GM23338 (cell line): ENCODE measurements around the gene ZNF816. TPM values are rescaled to one million over a fixed set of nuclear protein-coding genes. Genes with fewer than 3 reads are reported as not detected.

Source experiments
- ATAC-seq: fragments of 200-7000 bp; cut with Tn5 transposase; 3 replicates; pipeline ENCODE4 v1.9.1; 2020
- DNase-seq: peaks from one replicate; pipeline ENCODE4 v3.0.0-alpha.2; 2015; ENCODE audit warnings: low spot score
- H2AFZ ChIP-seq: fragments of 200-600 bp; sonication (generic); 2 replicates; pipeline ENCODE4 v1.8.0; 2016; ENCODE audit warnings: antibody characterized with exemption, mild to moderate bottlenecking, moderate library complexity
- H3F3A ChIP-seq: fragments of 200-600 bp; sonication (generic); replicated peaks from 2 replicates; pipeline ENCODE4 v1.8.0; 2017; ENCODE audit warnings: antibody characterized with exemption, mixed run types, low read depth
- H3K27ac ChIP-seq: fragments of 200-600 bp; sonication (generic); 2 replicates; pipeline ENCODE4 v1.6.1; 2016; ENCODE audit warnings: low read depth
- H3K27me3 ChIP-seq: fragments of 200-600 bp; sonication (generic); 2 replicates; pipeline ENCODE4 v1.8.0; 2016; ENCODE audit warnings: mild to moderate bottlenecking, mixed run types, moderate library complexity; ENCODE audit not compliant: insufficient read depth
- H3K36me3 ChIP-seq: fragments of 200-600 bp; sonication (generic); 2 replicates; pipeline ENCODE4 v1.8.0; 2016; ENCODE audit warnings: mild to moderate bottlenecking; ENCODE audit not compliant: insufficient read depth
- H3K4me1 ChIP-seq: fragments of 200-600 bp; sonication (generic); 2 replicates; pipeline ENCODE4 v1.8.0; 2016; ENCODE audit warnings: mild to moderate bottlenecking, moderate library complexity; ENCODE audit not compliant: insufficient read depth
- H3K4me2 ChIP-seq: fragments of 200-600 bp; sonication (generic); 2 replicates; pipeline ENCODE4 v1.7.1; 2017; ENCODE audit warnings: mixed run types
- H3K4me3 ChIP-seq: fragments of 200-600 bp; sonication (generic); 2 replicates; pipeline ENCODE4 v1.6.1; 2016; ENCODE audit warnings: mixed run types
- H3K79me2 ChIP-seq: fragments of 200-600 bp; sonication (generic); replicated peaks from 2 replicates; pipeline ENCODE4 v1.8.0; 2017; ENCODE audit warnings: mild to moderate bottlenecking; ENCODE audit not compliant: insufficient read depth
- H3K9me2 ChIP-seq: fragments of 200-600 bp; sonication (generic); 2 replicates; pipeline ENCODE4 v1.8.0; 2017; ENCODE audit not compliant: insufficient read depth
- H4K20me1 ChIP-seq: fragments of 200-600 bp; sonication (generic); replicated peaks from 2 replicates; pipeline ENCODE4 v1.8.0; 2017; ENCODE audit warnings: mild to moderate bottlenecking; ENCODE audit not compliant: insufficient read depth
- H3K27ac Mint-ChIP-seq: 2 replicates; pipeline ENCODE4 v1.8.0; 2020; ENCODE audit warnings: inconsistent platforms, mild to moderate bottlenecking, moderate library complexity, mixed read lengths
- H3K27me3 Mint-ChIP-seq: 3 replicates; pipeline ENCODE4 v1.8.0; 2022; ENCODE audit warnings: low read depth, mild to moderate bottlenecking, moderate library complexity, mixed read lengths, inconsistent platforms; ENCODE audit not compliant: insufficient read depth, poor library complexity
- H3K36me3 Mint-ChIP-seq: 3 replicates; pipeline ENCODE4 v1.8.0; 2021; ENCODE audit warnings: low read depth, mild to moderate bottlenecking, inconsistent platforms, moderate library complexity, mixed read lengths
- H3K4me1 Mint-ChIP-seq: 3 replicates; pipeline ENCODE4 v1.8.0; 2020; ENCODE audit warnings: mild to moderate bottlenecking, inconsistent platforms, mixed read lengths
- H3K4me3 Mint-ChIP-seq: 3 replicates; pipeline ENCODE4 v1.8.0; 2021; ENCODE audit warnings: moderate library complexity, mild to moderate bottlenecking, inconsistent platforms, mixed read lengths
- H3K9me3 Mint-ChIP-seq: 3 replicates; pipeline ENCODE4 v1.8.0; 2020; ENCODE audit warnings: moderate library complexity, mild to moderate bottlenecking, inconsistent platforms, mixed read lengths
- CREB1 ChIP-seq: fragments of 250-450 bp; sonication (Bioruptor Pico); IDR thresholded peaks from 2 replicates; pipeline ENCODE4 v1.5.0; 2020; ENCODE audit warnings: low read depth, mild to moderate bottlenecking, moderate library complexity
- CTCF ChIP-seq, 2 experiments: fragments of 200-600 bp in 1 of 2; sonication (generic) in 1 of 2; conservative IDR thresholded peaks; 2 replicates each; pipeline versions ENCODE4 v1.5.1 to v1.6.1; 2016 to 2017; ENCODE audit warnings: antibody characterized with exemption in 2 of 2, low read depth in 2 of 2, mild to moderate bottlenecking in 2 of 2, moderate library complexity in 1 of 2
- EZH2 ChIP-seq: fragments of 200-600 bp; sonication (generic); IDR thresholded peaks from one replicate; pipeline ENCODE4 v1.8.0; 2017; ENCODE audit warnings: antibody characterized with exemption, mild to moderate bottlenecking, low read depth; ENCODE audit not compliant: unreplicated experiment
- EZH2phosphoT487 ChIP-seq: fragments of 200-600 bp; sonication (generic); IDR thresholded peaks from one replicate; pipeline ENCODE4 v1.8.1; 2018; ENCODE audit warnings: antibody characterized with exemption; ENCODE audit not compliant: unreplicated experiment
- JUNB ChIP-seq: IDR thresholded peaks from one replicate; pipeline ENCODE4 v1.6.1; 2016; ENCODE audit warnings: antibody characterized with exemption; ENCODE audit not compliant: unreplicated experiment
- NANOG ChIP-seq: IDR thresholded peaks from 2 replicates; pipeline ENCODE4 v1.6.1; 2016; ENCODE audit warnings: antibody characterized with exemption, borderline replicate concordance
- POLR2AphosphoS5 ChIP-seq: IDR thresholded peaks from 2 replicates; pipeline ENCODE4 v1.6.1; 2016; ENCODE audit warnings: antibody characterized with exemption, low read depth
- STAT1 ChIP-seq: IDR thresholded peaks from one replicate; pipeline ENCODE4 v1.6.1; 2016; ENCODE audit warnings: antibody characterized with exemption; ENCODE audit not compliant: unreplicated experiment
- ZNF462 ChIP-seq: fragments of 250-450 bp; sonication (Bioruptor Pico); IDR thresholded peaks from 2 replicates; pipeline ENCODE4 v1.5.0; 2020; ENCODE audit warnings: mild to moderate bottlenecking, moderate library complexity
- polyA plus RNA-seq: library from polyadenylated mRNA; unstranded; fragments of >200 nt; fragmentation: Nextera tagmentation; extraction: Ambion mirVana; gene quantifications from 2 replicates; pipeline ENCODE4 v1.2.1, GENCODE V29; 2016
- total RNA-seq: library from RNA; depleted of rRNA; stranded (reverse); fragments of >200 nt; shearing (Covaris generic); gene quantifications from 2 replicates; pipeline ENCODE4 v1.2.3, GENCODE V29; 2014
- TF ChIP-seq, protein P1 (sequence below): IDR thresholded peaks from 2 replicates; pipeline ENCODE4 v1.6.1; 2016; ENCODE audit warnings: antibody characterized with exemption

The ZNF816 gene
- total and polyA plus RNA-seq, 2 experiments from 2014 or later = 7.0 to 9.5 TPM

DNA sequence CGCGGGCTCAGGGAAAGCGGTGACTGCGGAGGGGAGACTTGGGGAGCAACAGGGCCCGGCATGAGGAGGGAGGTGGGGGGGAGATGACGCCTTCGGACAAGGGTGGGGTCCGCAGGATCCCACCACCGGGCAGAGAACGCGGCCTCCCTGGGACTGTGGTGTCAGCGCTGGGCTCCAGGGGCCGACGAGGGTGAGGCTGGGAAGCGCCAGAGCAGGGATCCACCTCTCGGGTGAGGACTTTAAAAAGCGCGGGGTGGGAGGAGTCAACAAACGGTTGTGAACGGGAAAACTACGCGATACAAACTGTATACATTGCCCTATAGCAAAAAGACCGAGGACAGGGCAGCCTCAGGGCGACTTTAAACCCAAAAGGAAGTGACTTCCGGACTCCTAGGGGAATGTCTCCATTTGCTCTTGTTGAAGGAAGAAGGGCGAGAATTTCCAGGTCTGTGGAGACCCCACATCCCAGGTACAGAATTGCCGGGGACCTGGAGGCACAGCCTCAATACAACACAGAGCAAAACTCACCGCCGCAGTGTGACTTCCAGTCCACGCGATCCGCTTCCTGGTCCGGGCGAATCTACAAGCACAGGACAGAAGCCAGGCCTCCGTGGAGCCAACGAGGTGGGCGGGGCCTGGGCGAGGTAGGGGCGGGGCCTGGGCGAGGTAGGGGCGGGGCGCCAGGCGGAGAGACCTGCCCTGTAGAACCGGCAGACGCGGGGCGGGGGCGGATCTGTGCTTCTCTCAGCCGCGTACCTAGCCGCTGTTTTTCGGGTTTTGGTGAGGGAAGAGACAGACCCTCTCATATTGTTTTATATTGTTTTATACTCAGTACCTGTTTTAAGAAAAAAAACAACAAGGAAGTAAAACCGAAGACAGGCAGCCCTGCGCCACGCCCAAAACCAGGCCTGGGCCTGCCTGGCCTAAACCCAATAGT is 39.6 kb downstream of the ZNF816 start, which contains the start of gene ZNF888:
ZNF888 (minus strand) TSS at position 588 of the 937 bp plus-strand sequence. CDS start 5,555 bp downstream, outside the sequence.
- no peaks in the 10 kb centered on the region for H3K9me2 ChIP-seq
- peak within 1 kb of the TSS; percentile 94 for H3K27ac Mint-ChIP-seq

DNA sequence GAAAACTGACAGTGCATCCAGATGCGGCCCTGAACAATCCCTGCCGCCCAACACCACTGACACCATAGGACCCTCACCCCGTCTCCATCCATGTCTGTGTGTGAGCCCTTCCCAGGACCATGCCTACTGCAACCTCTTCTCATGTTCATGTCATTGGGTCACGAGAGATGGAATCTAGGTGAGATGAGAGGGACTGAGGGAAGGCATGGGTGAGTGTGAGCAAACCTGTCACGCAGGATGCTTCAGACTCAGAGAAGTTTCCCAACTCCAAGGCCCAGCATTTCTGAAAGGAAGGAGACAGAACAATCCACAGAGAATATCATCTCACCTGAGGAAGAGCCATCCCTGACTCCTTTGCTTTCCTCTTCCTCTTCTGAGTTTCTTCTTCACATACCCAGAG is 45.1 kb downstream of the ZNF816 start:
- Mint-ChIP-seq H3K4me1 (peaks cover 9% of the 10 kb centered on the region), H3K4me3 (no peak overlapping the region), H3K9me3 (no peaks in the 10 kb centered on the region), H3K36me3 (peaks cover 30% of the 10 kb centered on the region), H3K27me3 (peaks cover 11% of the 10 kb centered on the region), H3K27ac (no peak overlapping the region)
- H3K4me3 ChIP-seq = no peak overlapping the region
- DNase-seq (no peak), ATAC-seq (no peak)
- no peaks in the 10 kb centered on the region; the same call in 1 of the 2 replicates for H3K36me3 ChIP-seq
- H3K9me2 ChIP-seq = no peaks in the 10 kb centered on the region
- H3K27me3 ChIP-seq = no peaks in the 10 kb centered on the region
- H3K4me2 ChIP-seq = no peak overlapping the region
- peaks cover 6% of the 10 kb centered on the region; the same call in 1 of the 2 replicates for H3K4me1 ChIP-seq
- H4K20me1 ChIP-seq = peaks cover 5% of the 10 kb centered on the region; the same call in 1 of the 2 replicates
- no peaks in the 10 kb centered on the region for H3F3A ChIP-seq
- no peak overlapping the region for H3K27ac ChIP-seq
- H3K79me2 ChIP-seq = peaks cover 8% of the 10 kb centered on the region
- no peak overlapping the region for H2AFZ ChIP-seq
- TF ChIP-seq NANOG = no peak
- no peak for TF ChIP-seq EZH2phosphoT487
- no peak for TF ChIP-seq CTCF (conservative IDR thresholded peaks at IDR 0.05; ENCODE audit: low read depth in 2 of 2)
- no peak for TF ChIP-seq EZH2
- no peak for TF ChIP-seq ZNF462
- no peak for TF ChIP-seq STAT1
- no peak for TF ChIP-seq POLR2AphosphoS5
- TF ChIP-seq JUNB = no peak

More for the DNA sequence above, 39.6 kb downstream of the ZNF816 start, which contains the start of gene ZNF888:
- peak within 1 kb of the TSS; percentile 92 for H3K4me2 ChIP-seq
- peak within 1 kb of the TSS; percentile 89 for H3K27ac ChIP-seq
- H3K4me3 ChIP-seq = peak within 1 kb of the TSS; percentile 95
- peak; percentile 28; the same call in 1 of the 2 replicates for TF ChIP-seq CREB1 (CRISPR knock-in tag)
- TF ChIP-seq, protein P1, sequence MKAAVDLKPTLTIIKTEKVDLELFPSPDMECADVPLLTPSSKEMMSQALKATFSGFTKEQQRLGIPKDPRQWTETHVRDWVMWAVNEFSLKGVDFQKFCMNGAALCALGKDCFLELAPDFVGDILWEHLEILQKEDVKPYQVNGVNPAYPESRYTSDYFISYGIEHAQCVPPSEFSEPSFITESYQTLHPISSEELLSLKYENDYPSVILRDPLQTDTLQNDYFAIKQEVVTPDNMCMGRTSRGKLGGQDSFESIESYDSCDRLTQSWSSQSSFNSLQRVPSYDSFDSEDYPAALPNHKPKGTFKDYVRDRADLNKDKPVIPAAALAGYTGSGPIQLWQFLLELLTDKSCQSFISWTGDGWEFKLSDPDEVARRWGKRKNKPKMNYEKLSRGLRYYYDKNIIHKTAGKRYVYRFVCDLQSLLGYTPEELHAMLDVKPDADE = no peak
- TF ChIP-seq JUNB = no peak
- TF ChIP-seq POLR2AphosphoS5 = peak; percentile 73
- TF ChIP-seq EZH2 = no peak
- DNase-seq = peak; percentile 91
- Mint-ChIP-seq H3K27me3 (peaks cover 15% of the 10 kb centered on the region), H3K4me1 (peaks cover 24% of the 10 kb centered on the region), H3K36me3 (peaks cover 23% of the 10 kb centered on the region), H3K4me3 (peak within 1 kb of the TSS; percentile 88), H3K9me3 (0 out of 3 replicates have a peak, but pooled peaks cover 4% of the 10 kb centered on the region)
- peak within 1 kb of the TSS; percentile 97 for H2AFZ ChIP-seq
- H4K20me1 ChIP-seq = peaks cover 5% of the 10 kb centered on the region; the same call in 1 of the 2 replicates
- H3K36me3 ChIP-seq = peaks cover 4% of the 10 kb centered on the region; the same call in 1 of the 2 replicates
- H3K4me1 ChIP-seq = peaks cover 19% of the 10 kb centered on the region
- H3K79me2 ChIP-seq = peaks cover 8% of the 10 kb centered on the region
- peak; percentile 95 for ATAC-seq
- no peaks in the 10 kb centered on the region for H3K27me3 ChIP-seq
- 0 out of 2 replicates have a peak, but pooled peaks cover 4% of the 10 kb centered on the region for H3F3A ChIP-seq
